MM.1S (cell line): ENCODE data around the gene SLCO2B1.

Experiments used
- DNase-seq: peaks from one replicate; pipeline ENCODE4 v3.0.0-alpha.2; 2015
- H2AFZ ChIP-seq: fragments of 300-600 bp; sonication (generic); 2 replicates; pipeline ENCODE4 v1.6.0; 2016; ENCODE audit warnings: antibody characterized with exemption, low read length
- H3F3A ChIP-seq: fragments of 300-600 bp; sonication (generic); 2 replicates; pipeline ENCODE4 v1.6.1; 2016; ENCODE audit warnings: mild to moderate bottlenecking, antibody characterized with exemption, low read length, moderate library complexity, mixed read lengths; ENCODE audit not compliant: insufficient read depth
- H3K27ac ChIP-seq: fragments of 300-600 bp; sonication (generic); 2 replicates; pipeline ENCODE4 v1.5.1; 2016; ENCODE audit warnings: mild to moderate bottlenecking, low read length
- H3K27me3 ChIP-seq: fragments of 300-600 bp; sonication (generic); replicated peaks from 2 replicates; pipeline ENCODE4 v1.6.0; 2016; ENCODE audit warnings: low read length; ENCODE audit not compliant: insufficient read depth
- H3K36me3 ChIP-seq: fragments of 300-600 bp; sonication (generic); replicated peaks from 2 replicates; pipeline ENCODE4 v1.6.1; 2016; ENCODE audit warnings: mild to moderate bottlenecking, low read length, mixed read lengths; ENCODE audit not compliant: insufficient read depth
- H3K4me1 ChIP-seq: fragments of 300-600 bp; sonication (generic); 2 replicates; pipeline ENCODE4 v1.6.1; 2016; ENCODE audit warnings: low read length, mixed read lengths
- H3K4me2 ChIP-seq: fragments of 300-600 bp; sonication (generic); 2 replicates; pipeline ENCODE4 v1.6.0; 2016; ENCODE audit warnings: low read depth, low read length
- H3K4me3 ChIP-seq: fragments of 300-600 bp; sonication (generic); 2 replicates; pipeline ENCODE4 v1.5.1; 2016; ENCODE audit warnings: low read length, mixed read lengths
- H3K79me2 ChIP-seq: fragments of 300-600 bp; sonication (generic); 2 replicates; pipeline ENCODE4 v1.6.1; 2016; ENCODE audit warnings: mixed run types, low read length, mixed read lengths
- H3K9ac ChIP-seq: fragments of 300-600 bp; sonication (generic); 2 replicates; pipeline ENCODE4 v1.6.1; 2016; ENCODE audit warnings: low read length, mixed read lengths
- H3K9me2 ChIP-seq: fragments of 300-600 bp; sonication (generic); replicated peaks from 2 replicates; pipeline ENCODE4 v1.6.1; 2016; ENCODE audit warnings: mild to moderate bottlenecking, low read length, mixed read lengths; ENCODE audit not compliant: insufficient read depth
- H3K9me3 ChIP-seq: fragments of 300-600 bp; sonication (generic); replicated peaks from 2 replicates; pipeline ENCODE4 v1.6.1; 2016; ENCODE audit warnings: mild to moderate bottlenecking, low read length, mixed read lengths; ENCODE audit not compliant: insufficient read depth
- H4K20me1 ChIP-seq: fragments of 300-600 bp; sonication (generic); 2 replicates; pipeline ENCODE4 v1.6.1; 2016; ENCODE audit warnings: mild to moderate bottlenecking, low read length, moderate library complexity, mixed read lengths; ENCODE audit not compliant: insufficient read depth
- EZH2 ChIP-seq: fragments of 300-600 bp; sonication (generic); optimal IDR thresholded peaks from 2 replicates; pipeline ENCODE3; 2017; ENCODE audit warnings: low read depth, mild to moderate bottlenecking, antibody characterized with exemption, low read length, mixed read lengths
- EZH2phosphoT487 ChIP-seq: fragments of 300-600 bp; sonication (generic); IDR thresholded peaks from 2 replicates; pipeline ENCODE4 v1.6.1; 2018; ENCODE audit warnings: antibody characterized with exemption, low read length
- TF ChIP-seq, protein P1 (sequence below): fragments of 300-600 bp; sonication (generic); IDR thresholded peaks from 2 replicates; pipeline ENCODE4 v1.5.1; 2016; ENCODE audit warnings: antibody characterized with exemption, low read length, mixed read lengths

Gene SLCO2B1

DNA sequence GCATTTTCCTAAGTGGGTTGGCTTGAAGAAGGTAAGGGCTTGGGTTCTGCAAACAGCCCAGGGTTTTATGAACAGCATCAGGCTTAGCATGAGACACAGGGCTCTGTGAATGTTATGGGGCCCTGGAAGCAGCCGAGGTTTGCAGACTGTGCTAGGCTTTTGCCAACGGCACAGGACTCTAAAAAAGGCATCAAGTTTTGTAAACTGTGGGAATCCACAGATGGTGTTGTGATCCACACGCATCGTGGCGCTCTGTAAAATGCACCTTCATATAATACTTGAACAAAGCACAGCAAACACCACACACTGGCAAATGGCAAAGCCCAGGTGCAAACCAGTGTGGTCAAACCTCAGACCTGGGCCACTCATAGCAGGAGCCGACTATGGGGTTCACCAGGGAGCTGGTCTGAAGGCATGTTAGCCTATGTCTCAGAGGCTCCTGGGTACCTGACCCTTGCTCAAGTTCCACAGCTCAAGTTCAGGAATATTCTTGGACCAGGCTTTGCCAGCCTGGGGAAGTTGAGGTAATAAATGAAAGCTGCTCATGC lies 2.4 kb upstream of the SLCO2B1 start:
- Histone ChIP-seq H3K79me2 (no peaks in the 10 kb centered on the region), H3F3A (peaks cover under 1% of the 10 kb centered on the region; the same call in 1 of the 2 replicates), H3K9me2 (no peaks in the 10 kb centered on the region), H3K9ac (no peak overlapping the region), H2AFZ (no peak overlapping the region), H3K4me2 (no peak overlapping the region), H3K4me1 (peaks cover 7% of the 10 kb centered on the region), H3K27ac (no peak overlapping the region), H3K36me3 (no peaks in the 10 kb centered on the region), H3K27me3 (no peaks in the 10 kb centered on the region), H3K9me3 (no peaks in the 10 kb centered on the region), H3K4me3 (no peak overlapping the region), H4K20me1 (no peaks in the 10 kb centered on the region)
- DNase-seq = no peak
- TF ChIP-seq, protein P1, sequence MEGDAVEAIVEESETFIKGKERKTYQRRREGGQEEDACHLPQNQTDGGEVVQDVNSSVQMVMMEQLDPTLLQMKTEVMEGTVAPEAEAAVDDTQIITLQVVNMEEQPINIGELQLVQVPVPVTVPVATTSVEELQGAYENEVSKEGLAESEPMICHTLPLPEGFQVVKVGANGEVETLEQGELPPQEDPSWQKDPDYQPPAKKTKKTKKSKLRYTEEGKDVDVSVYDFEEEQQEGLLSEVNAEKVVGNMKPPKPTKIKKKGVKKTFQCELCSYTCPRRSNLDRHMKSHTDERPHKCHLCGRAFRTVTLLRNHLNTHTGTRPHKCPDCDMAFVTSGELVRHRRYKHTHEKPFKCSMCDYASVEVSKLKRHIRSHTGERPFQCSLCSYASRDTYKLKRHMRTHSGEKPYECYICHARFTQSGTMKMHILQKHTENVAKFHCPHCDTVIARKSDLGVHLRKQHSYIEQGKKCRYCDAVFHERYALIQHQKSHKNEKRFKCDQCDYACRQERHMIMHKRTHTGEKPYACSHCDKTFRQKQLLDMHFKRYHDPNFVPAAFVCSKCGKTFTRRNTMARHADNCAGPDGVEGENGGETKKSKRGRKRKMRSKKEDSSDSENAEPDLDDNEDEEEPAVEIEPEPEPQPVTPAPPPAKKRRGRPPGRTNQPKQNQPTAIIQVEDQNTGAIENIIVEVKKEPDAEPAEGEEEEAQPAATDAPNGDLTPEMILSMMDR = no peak
- TF ChIP-seq EZH2 (no peak), EZH2phosphoT487 (no peak)

DNA sequence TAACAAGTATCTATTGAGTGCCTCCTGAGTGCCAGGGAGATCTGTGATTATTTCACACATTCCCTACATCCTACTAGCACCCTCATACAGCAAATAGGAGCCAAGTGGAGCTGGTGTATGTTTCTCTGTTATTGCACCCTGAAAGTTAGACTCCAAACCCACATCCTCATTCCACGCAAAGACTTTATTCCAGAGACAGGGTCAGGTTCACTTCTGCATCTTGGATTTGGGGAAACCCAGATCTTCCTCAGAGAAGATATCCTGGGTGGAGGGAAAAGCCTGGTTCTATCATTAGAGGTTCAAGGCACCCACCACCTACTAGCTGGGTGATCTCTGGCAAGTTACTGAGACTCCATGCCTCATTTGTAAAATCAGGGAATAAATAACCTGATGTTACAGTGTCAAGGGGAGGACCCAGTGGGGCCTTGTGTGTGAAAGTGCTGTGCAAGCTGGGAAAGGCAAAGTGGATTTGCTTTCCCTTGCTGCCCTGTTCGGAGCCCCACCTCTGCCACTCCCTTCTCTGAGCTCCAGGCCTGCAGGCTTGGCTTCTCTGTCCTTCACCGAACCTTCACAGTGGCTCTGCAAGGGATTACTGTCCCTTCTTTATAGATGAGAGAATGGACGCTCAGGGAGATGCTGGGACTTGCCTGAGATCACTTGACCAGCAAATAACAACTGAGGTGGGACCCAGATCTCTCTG lies 991 bp upstream of the SLCO2B1 start:
- Histone ChIP-seq H3K79me2 (no peaks in the 10 kb centered on the region), H3K4me3 (no peak overlapping the region), H3K9ac (no peak overlapping the region), H3K27me3 (no peaks in the 10 kb centered on the region), H3F3A (no peaks in the 10 kb centered on the region), H3K4me1 (no peaks in the 10 kb centered on the region), H3K36me3 (no peaks in the 10 kb centered on the region), H3K27ac (no peak overlapping the region), H3K4me2 (no peak overlapping the region), H4K20me1 (no peaks in the 10 kb centered on the region), H2AFZ (no peak overlapping the region), H3K9me2 (no peaks in the 10 kb centered on the region), H3K9me3 (no peaks in the 10 kb centered on the region)
- TF ChIP-seq EZH2phosphoT487 (no peak), EZH2 (no peak)
- TF ChIP-seq, protein P1 = no peak
- no peak for DNase-seq

DNA sequence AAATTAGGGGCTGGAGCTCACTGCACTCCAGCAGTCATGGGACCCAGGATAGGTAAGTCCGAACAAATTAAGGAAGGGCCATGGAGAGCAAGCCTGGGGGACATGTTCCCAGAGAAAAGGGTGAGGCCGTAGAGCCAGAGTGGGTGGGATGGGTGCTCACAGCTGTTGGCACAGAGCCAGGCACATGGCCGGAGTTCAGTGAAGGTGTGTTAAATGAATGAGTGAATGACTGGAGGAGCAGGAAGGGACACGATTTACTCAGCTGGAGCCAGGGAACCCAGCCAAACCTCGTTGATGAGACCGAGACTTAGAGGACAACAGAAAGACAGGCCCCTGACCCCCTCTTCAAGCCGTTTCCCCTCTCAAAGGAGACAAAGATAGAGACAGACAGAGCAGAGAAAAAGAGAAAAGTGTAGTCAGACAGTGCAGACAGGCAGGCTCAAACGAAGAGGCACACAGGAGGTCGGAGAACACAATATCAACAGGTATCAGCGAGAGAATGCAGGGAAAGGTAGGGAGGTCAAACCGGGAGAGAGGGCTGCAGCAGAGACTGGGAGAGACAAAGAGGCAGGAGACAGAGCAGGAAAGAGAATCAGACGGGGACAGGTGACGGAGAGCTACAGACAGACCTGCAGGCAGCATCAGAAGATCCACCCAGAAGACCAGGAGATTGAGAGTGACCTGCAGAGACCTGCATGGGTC lies 590 bp downstream of the SLCO2B1 start:
- TF ChIP-seq, protein P1 = no peak
- no peak for TF ChIP-seq EZH2
- TF ChIP-seq EZH2phosphoT487 = no peak
- Histone ChIP-seq H3K4me1 (no peaks in the 10 kb centered on the region), H3K9me3 (no peaks in the 10 kb centered on the region), H3K79me2 (no peaks in the 10 kb centered on the region), H3K36me3 (no peaks in the 10 kb centered on the region), H3F3A (no peaks in the 10 kb centered on the region), H3K27ac (no peak overlapping the region), H3K4me2 (no peak overlapping the region), H2AFZ (no peak overlapping the region), H4K20me1 (no peaks in the 10 kb centered on the region), H3K9me2 (no peaks in the 10 kb centered on the region), H3K9ac (no peak overlapping the region), H3K4me3 (no peak overlapping the region), H3K27me3 (no peaks in the 10 kb centered on the region)
- no peak for DNase-seq
